Neural cell (in vitro differentiated cells): ENCODE results near the gene PRKD1. TPM values are rescaled to one million over a fixed set of nuclear protein-coding genes. Genes with fewer than 3 reads are reported as not detected.

Experiments used
- H2AFZ ChIP-seq: fragments of 200-600, 300-800 bp; sonication (generic), shearing (Covaris generic); 2 replicates; pipeline ENCODE4 v1.6.0; 2014; ENCODE audit warnings: low read depth, mild to moderate bottlenecking, antibody characterized with exemption, low read length, moderate library complexity
- H3F3A ChIP-seq: fragments of 200-600 bp; shearing (Covaris generic); 2 replicates; pipeline ENCODE4 v1.6.1; 2016; ENCODE audit warnings: mild to moderate bottlenecking, moderate library complexity, mixed read lengths, antibody characterized with exemption, low read length; ENCODE audit not compliant: insufficient read depth, poor library complexity, severe bottlenecking
- H3K27ac ChIP-seq: fragments of 200-600, 300-800 bp; sonication (generic), shearing (Covaris generic); 2 replicates; pipeline ENCODE4 v1.5.1; 2014; ENCODE audit warnings: mild to moderate bottlenecking, low read length, moderate library complexity
- H3K27me3 ChIP-seq: fragments of 300-800, 200-600 bp; sonication (generic), shearing (Covaris generic); 2 replicates; pipeline ENCODE4 v1.6.0; 2014; ENCODE audit warnings: mild to moderate bottlenecking, low read depth, low read length, moderate library complexity; ENCODE audit not compliant: insufficient read depth
- H3K36me3 ChIP-seq: fragments of 300-800, 200-600 bp; sonication (generic), shearing (Covaris generic); 2 replicates; pipeline ENCODE4 v1.5.1; 2014; ENCODE audit warnings: mild to moderate bottlenecking, antibody characterized with exemption, low read length, moderate library complexity; ENCODE audit not compliant: insufficient read depth
- H3K4me2 ChIP-seq: fragments of 300-800, 200-600 bp; sonication (generic), shearing (Covaris generic); 2 replicates; pipeline ENCODE4 v1.6.0; 2014; ENCODE audit warnings: mild to moderate bottlenecking, low read length
- H3K4me3 ChIP-seq: fragments of 300-800, 200-600 bp; sonication (generic), shearing (Covaris generic); 2 replicates; pipeline ENCODE4 v1.5.1; 2014; ENCODE audit warnings: mild to moderate bottlenecking, low read length, moderate library complexity
- H3K79me2 ChIP-seq: fragments of 200-600 bp; shearing (Covaris generic); replicated peaks from 2 replicates; pipeline ENCODE4 v1.6.0; 2014; ENCODE audit warnings: mild to moderate bottlenecking, low read length, moderate library complexity; ENCODE audit not compliant: insufficient read depth
- H3K9ac ChIP-seq: fragments of 300-800, 200-600 bp; sonication (generic), shearing (Covaris generic); 2 replicates; pipeline ENCODE4 v1.6.1; 2016; ENCODE audit warnings: mild to moderate bottlenecking, low read length, mixed read lengths
- H3K9me2 ChIP-seq: fragments of 200-600 bp; shearing (Covaris generic); 2 replicates; pipeline ENCODE4 v1.6.1; 2016; ENCODE audit warnings: mild to moderate bottlenecking, low read length, mixed read lengths; ENCODE audit not compliant: insufficient read depth
- H3K9me3 ChIP-seq: fragments of 200-600, 300-800 bp; sonication (generic), shearing (Covaris generic); 2 replicates; pipeline ENCODE4 v1.6.1; 2016; ENCODE audit warnings: mild to moderate bottlenecking, mixed run types, low read length, moderate library complexity, mixed read lengths
- H4K20me1 ChIP-seq: fragments of 200-600 bp; shearing (Covaris generic); 2 replicates; pipeline ENCODE4 v1.6.1; 2016; ENCODE audit warnings: mild to moderate bottlenecking, mixed run types; ENCODE audit not compliant: insufficient read depth
- CTCF ChIP-seq: fragments of 450-650 bp; IDR thresholded peaks from 2 replicates; pipeline ENCODE4 v1.5.1; 2014; ENCODE audit warnings: antibody characterized with exemption, mild to moderate bottlenecking, moderate library complexity; ENCODE audit not compliant: poor library complexity, severe bottlenecking
- EP300 ChIP-seq: fragments of 450-650 bp; conservative IDR thresholded peaks from 2 replicates; pipeline ENCODE4 v1.6.1; 2014; ENCODE audit warnings: antibody characterized with exemption, mild to moderate bottlenecking, moderate library complexity; ENCODE audit not compliant: poor library complexity, severe bottlenecking
- EZH2 ChIP-seq: fragments of 200-600, 300-800 bp; shearing (Covaris generic), sonication (generic); IDR thresholded peaks from 2 replicates; pipeline ENCODE4 v1.6.1; 2014; ENCODE audit warnings: antibody characterized with exemption, low read length, borderline replicate concordance, mild to moderate bottlenecking; ENCODE audit not compliant: insufficient read depth, poor library complexity, severe bottlenecking
- MXI1 ChIP-seq: fragments of 450-650 bp; conservative IDR thresholded peaks from 2 replicates; pipeline ENCODE4 v1.6.1; 2014; ENCODE audit warnings: antibody characterized with exemption, mild to moderate bottlenecking; ENCODE audit not compliant: poor library complexity, severe bottlenecking
- POLR2AphosphoS5 ChIP-seq: IDR thresholded peaks from 2 replicates; pipeline ENCODE4 v1.6.1; 2012
- RAD21 ChIP-seq: fragments of 450-650 bp; conservative IDR thresholded peaks from 2 replicates; pipeline ENCODE4 v1.6.1; 2014; ENCODE audit warnings: antibody characterized with exemption, mild to moderate bottlenecking, moderate library complexity
- REST ChIP-seq: IDR thresholded peaks from 2 replicates; pipeline ENCODE4 v1.6.1; 2012; ENCODE audit warnings: borderline replicate concordance
- SMC3 ChIP-seq: fragments of 450-650 bp; conservative IDR thresholded peaks from 2 replicates; pipeline ENCODE4 v1.6.1; 2014; ENCODE audit warnings: antibody characterized with exemption, mild to moderate bottlenecking, moderate library complexity; ENCODE audit not compliant: poor library complexity
- TAF1 ChIP-seq: IDR thresholded peaks from 2 replicates; pipeline ENCODE4 v1.6.1; 2012; ENCODE audit warnings: low read depth
- polyA plus RNA-seq: library from polyadenylated mRNA; depleted of rRNA; stranded (reverse); fragments of >200 nt; gene quantifications from 2 replicates; pipeline ENCODE4 v1.2.3, GENCODE V29; 2014

PRKD1 gene
- polyA plus RNA-seq, 1 donor from 2014 or later: 9.6 TPM

GRCh38 chr14:29918981-29919380 is 8.7 kb downstream of the PRKD1 start:
- TF ChIP-seq CTCF: no peak
- TF ChIP-seq MXI1: no peak
- TF ChIP-seq SMC3: no peak
- no peak for TF ChIP-seq EP300
- TF ChIP-seq EZH2: no peak
- no peak for TF ChIP-seq TAF1
- no peak for TF ChIP-seq REST
- TF ChIP-seq POLR2AphosphoS5: no peak
- TF ChIP-seq RAD21: no peak
- no peak overlapping the region for H3K4me2 ChIP-seq
- H3K9ac ChIP-seq: no peak overlapping the region
- no peak overlapping the region for H2AFZ ChIP-seq
- H3K4me3 ChIP-seq: no peak overlapping the region
- H3K27me3 ChIP-seq: no peaks in the 10 kb centered on the region
- H3K9me3 ChIP-seq: no peaks in the 10 kb centered on the region
- H3K79me2 ChIP-seq: peaks cover 33% of the 10 kb centered on the region
- no peaks in the 10 kb centered on the region for H3F3A ChIP-seq
- no peaks in the 10 kb centered on the region for H3K9me2 ChIP-seq
- H4K20me1 ChIP-seq: no peaks in the 10 kb centered on the region
- no peak overlapping the region for H3K27ac ChIP-seq
- no peaks in the 10 kb centered on the region for H3K36me3 ChIP-seq

GRCh38 chr14:29913566-29913965 is 14.1 kb downstream of the PRKD1 start:
- Histone ChIP-seq H3K9me3 (no peaks in the 10 kb centered on the region), H4K20me1 (no peaks in the 10 kb centered on the region), H3K79me2 (peaks cover 6% of the 10 kb centered on the region), H3K9me2 (no peaks in the 10 kb centered on the region), H3K27me3 (no peaks in the 10 kb centered on the region), H3K36me3 (no peaks in the 10 kb centered on the region), H3K9ac (no peak overlapping the region), H3K27ac (no peak overlapping the region), H3K4me3 (no peak overlapping the region), H3K4me2 (no peak overlapping the region), H2AFZ (no peak overlapping the region), H3F3A (no peaks in the 10 kb centered on the region)
- TF ChIP-seq EP300 (no peak), MXI1 (no peak), SMC3 (no peak), CTCF (no peak), POLR2AphosphoS5 (no peak), TAF1 (no peak), RAD21 (no peak), REST (no peak), EZH2 (no peak)
